Sigmoid colon (tissue), 7 donors: Measurements from ENCODE around the gene HEATR3. TPM values are rescaled to one million over a fixed set of nuclear protein-coding genes. Genes with fewer than 3 reads are reported as not detected.

Experiments used
- DNase-seq: peaks from one replicate; pipeline ENCODE4 v3.0.0-alpha.2; 2019
- H3K27ac ChIP-seq, 4 donors: fragments of 200-600 bp; sonication (generic); one replicate each; pipeline ENCODE4 v1.5.1; 2016 to 2019; ENCODE audit warnings: mild to moderate bottlenecking in 1 of 4
- H3K27me3 ChIP-seq, 3 donors: fragments of 200-600 bp; sonication (generic); one replicate each; pipeline ENCODE4 v1.5.1; 2019; ENCODE audit warnings: mild to moderate bottlenecking in 1 of 3
- H3K36me3 ChIP-seq, 4 donors: fragments of 200-600 bp; sonication (generic); one replicate each; pipeline ENCODE4 v1.5.1; 2016 to 2019
- H3K4me1 ChIP-seq, 4 donors: fragments of 200-600 bp; sonication (generic); one replicate each; pipeline ENCODE4 v1.5.1; 2017 to 2019
- H3K4me3 ChIP-seq, 4 donors: fragments of 200-600 bp; sonication (generic); one replicate each; pipeline ENCODE4 v1.5.1; 2017 to 2019; ENCODE audit warnings: mild to moderate bottlenecking in 2 of 4, moderate library complexity in 1 of 4
- H3K9me3 ChIP-seq, 4 donors: fragments of 200-600 bp in 3 of 4; sonication (generic) in 3 of 4; one replicate each; pipeline versions ENCODE4 v1.5.1 to v1.6.1; 2013 to 2019
- EP300 ChIP-seq, 4 donors: sonication (generic); formaldehyde crosslinking; IDR thresholded peaks; one replicate each; pipeline ENCODE4 v1.6.1; 2017; ENCODE audit warnings: antibody characterized with exemption in 4 of 4
- POLR2A ChIP-seq, 2 donors: fragments of 450-650 bp; IDR thresholded peaks; one replicate each; pipeline ENCODE4 v1.6.1; 2016; ENCODE audit warnings: antibody characterized with exemption in 2 of 2, mild to moderate bottlenecking in 2 of 2, moderate library complexity in 2 of 2
- POLR2AphosphoS5 ChIP-seq, 4 donors: sonication (generic); formaldehyde crosslinking; IDR thresholded peaks; one replicate each; pipeline ENCODE4 v1.6.1; 2017; ENCODE audit warnings: antibody characterized with exemption in 4 of 4
- WGBS, 2 donors: extraction: QIAGEN DNeasy Blood & Tissue Kit; methylation state at CpG; one replicate each; pipeline ENCODE4 v1.1.7; 2013; 5-methylcytosine and 5-hydroxymethylcytosine counted together
- intact Hi-C: fragments of 100-400 bp; cut with DNase I; formaldehyde crosslinking; loops from one replicate; pipeline ENCODE4 v1.15.1; 2023
- polyA plus RNA-seq, 3 donors: library from polyadenylated mRNA; stranded (reverse); fragments of 200-250 nt; gene quantifications; one replicate each; pipeline ENCODE4 v1.2.3, GENCODE V29; 2013
- total RNA-seq, 4 donors: library from RNA; depleted of rRNA; stranded (reverse); fragments of >200 nt; gene quantifications; one replicate each; pipeline ENCODE4 v1.1.0, GENCODE V29; 2016
- TF ChIP-seq, protein P1 (sequence below), 4 experiments: fragments of 450-650 bp in 3 of 4; fragments of 200-600 bp in 1 of 4; IDR thresholded peaks; one replicate each; pipeline ENCODE4 v1.5.1; 2016 to 2019; ENCODE audit warnings: antibody characterized with exemption in 4 of 4, mild to moderate bottlenecking in 3 of 4, moderate library complexity in 2 of 4
- donor health status: healthy with polysubstance abuse.
- donor health status: Bipolar disorder and iron deficiency.
- donor health status: healthy.

Gene HEATR3
- total and polyA plus RNA-seq, 7 donors: 5.4 to 20.5 (median 14.0) TPM

DNA sequence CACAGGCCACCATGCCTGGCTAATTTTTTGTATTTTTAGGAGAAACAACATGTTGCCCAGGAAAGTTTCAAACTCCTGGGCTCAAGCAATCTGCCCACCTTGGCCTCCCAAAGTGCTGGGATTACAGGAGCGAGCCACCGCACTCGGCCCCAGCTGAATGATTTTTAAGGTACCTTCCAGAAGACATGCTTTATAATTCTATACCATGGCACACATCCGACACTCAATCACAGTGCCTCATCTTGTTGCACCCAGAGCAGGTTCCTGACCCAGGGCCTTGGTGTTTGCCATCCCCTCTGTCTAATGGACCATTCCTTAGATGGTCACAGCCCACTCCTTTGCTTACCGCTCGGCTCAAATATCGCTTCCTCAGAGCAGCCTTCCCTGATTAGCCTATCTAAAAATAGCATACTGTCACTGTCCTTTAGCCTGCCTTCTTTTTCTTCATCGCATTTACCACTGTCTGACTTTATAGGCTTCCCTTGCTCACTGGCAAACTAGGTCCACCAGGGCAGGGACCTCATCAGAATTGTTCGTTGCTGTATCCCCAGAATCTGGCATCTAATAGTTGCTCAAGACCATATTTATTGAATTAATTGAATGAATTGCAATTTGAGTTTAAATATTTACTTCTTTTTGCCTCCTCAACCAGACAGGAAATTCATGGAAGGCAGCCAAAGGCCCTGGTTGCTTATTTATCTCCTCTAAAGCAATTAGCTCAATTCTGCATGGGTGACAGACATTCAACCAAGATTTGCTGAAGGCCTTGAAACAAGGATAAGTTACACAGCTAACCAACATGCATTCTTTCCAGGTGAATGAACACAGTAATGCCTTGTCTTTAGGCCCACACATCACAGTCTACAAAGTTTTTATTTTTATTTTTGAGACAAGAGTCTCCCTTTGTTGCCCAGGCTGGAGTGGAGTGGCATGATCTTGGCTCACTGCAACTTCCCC is 81.0 kb downstream of the HEATR3 start:
- TF ChIP-seq POLR2A (IDR thresholded peaks at IDR 0.05) (no peak), POLR2AphosphoS5 (IDR thresholded peaks at IDR 0.05) (no peak), EP300 (IDR thresholded peaks at IDR 0.05) (no peak)
- TF ChIP-seq, protein P1, sequence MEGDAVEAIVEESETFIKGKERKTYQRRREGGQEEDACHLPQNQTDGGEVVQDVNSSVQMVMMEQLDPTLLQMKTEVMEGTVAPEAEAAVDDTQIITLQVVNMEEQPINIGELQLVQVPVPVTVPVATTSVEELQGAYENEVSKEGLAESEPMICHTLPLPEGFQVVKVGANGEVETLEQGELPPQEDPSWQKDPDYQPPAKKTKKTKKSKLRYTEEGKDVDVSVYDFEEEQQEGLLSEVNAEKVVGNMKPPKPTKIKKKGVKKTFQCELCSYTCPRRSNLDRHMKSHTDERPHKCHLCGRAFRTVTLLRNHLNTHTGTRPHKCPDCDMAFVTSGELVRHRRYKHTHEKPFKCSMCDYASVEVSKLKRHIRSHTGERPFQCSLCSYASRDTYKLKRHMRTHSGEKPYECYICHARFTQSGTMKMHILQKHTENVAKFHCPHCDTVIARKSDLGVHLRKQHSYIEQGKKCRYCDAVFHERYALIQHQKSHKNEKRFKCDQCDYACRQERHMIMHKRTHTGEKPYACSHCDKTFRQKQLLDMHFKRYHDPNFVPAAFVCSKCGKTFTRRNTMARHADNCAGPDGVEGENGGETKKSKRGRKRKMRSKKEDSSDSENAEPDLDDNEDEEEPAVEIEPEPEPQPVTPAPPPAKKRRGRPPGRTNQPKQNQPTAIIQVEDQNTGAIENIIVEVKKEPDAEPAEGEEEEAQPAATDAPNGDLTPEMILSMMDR (IDR thresholded peaks at IDR 0.05): no peak
- intact Hi-C loops: no loop called here
- Histone ChIP-seq H3K36me3 (no peaks in the 10 kb centered on the region), H3K27ac (no peak overlapping the region), H3K9me3 (no peaks in the 10 kb centered on the region), H3K27me3 (no peaks in the 10 kb centered on the region), H3K4me3 (no peak overlapping the region), H3K4me1 (peaks cover 0 to under 1% (median 0%) of the 10 kb centered on the region in 4 donors)
- 85 to 86% methylated on average over 9 of the region's 9 CpGs for WGBS, 2 donors
- no peak for DNase-seq

DNA sequence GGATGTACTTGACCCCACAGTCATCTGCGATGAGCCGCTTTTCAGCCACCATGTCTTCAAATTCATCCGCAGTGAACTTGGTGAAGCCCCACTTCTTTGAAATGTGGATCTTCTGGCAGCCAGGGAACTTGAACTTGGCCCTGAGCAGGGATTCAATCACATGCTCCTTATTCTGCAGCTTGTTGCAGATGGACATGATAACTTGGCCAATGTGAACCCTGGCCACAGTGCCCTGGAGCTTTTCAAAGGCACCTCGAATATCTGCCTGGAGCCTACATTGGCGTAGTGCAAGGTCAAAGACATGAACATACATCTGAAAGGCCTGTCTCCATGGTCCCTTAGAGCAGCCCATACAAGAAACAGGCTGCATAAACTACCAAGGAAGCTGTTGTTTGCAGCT is 85.6 kb downstream of the HEATR3 start:
- intact Hi-C loops: loop anchor here (5.0 to 10.0 kb wide), 2 partner anchors 213 to 591 kb away; partner anchors contain the start of genes BRD7 and CYLD
- WGBS, 2 donors: 97 to 98% methylated on average over 5 of the region's 5 CpGs
- Histone ChIP-seq H3K27ac (no peak overlapping the region), H3K9me3 (no peaks in the 10 kb centered on the region), H3K4me3 (no peak overlapping the region), H3K4me1 (peaks cover 0 to 25% (median 13%) of the 10 kb centered on the region in 4 donors), H3K36me3 (no peaks in the 10 kb centered on the region), H3K27me3 (no peaks in the 10 kb centered on the region)
- TF ChIP-seq EP300 (IDR thresholded peaks at IDR 0.05): no peak
- no peak for TF ChIP-seq POLR2A (IDR thresholded peaks at IDR 0.05)
- TF ChIP-seq, protein P1 (IDR thresholded peaks at IDR 0.05): no peak
- no peak for TF ChIP-seq POLR2AphosphoS5 (IDR thresholded peaks at IDR 0.05)
- no peak for DNase-seq

DNA sequence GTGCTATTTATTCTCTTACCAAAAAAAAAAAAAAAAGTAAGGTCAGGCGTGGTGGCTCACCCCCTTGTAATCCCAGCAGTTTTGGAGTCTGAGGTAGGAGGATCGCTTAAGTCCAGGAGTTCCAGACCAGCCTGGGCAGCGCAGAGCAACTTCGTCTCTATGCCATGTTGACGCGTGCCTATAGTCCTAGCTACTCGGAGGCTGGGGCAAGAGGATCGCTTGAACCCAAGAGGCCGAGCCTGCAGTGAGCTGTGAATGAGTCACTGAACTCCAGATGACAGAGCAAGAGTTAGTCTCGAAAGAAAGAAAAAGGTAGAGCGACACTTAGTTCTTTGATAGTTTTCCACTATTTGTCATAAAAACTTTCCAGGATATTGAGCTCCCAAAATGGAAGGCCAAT is 86.0 kb downstream of the HEATR3 start:
- Histone ChIP-seq H3K9me3 (no peaks in the 10 kb centered on the region), H3K27me3 (no peaks in the 10 kb centered on the region), H3K27ac (peak overlapping the region; percentile 89 to 96 (median 94)), H3K36me3 (no peaks in the 10 kb centered on the region), H3K4me3 (peak overlapping the region in 1 of 4 donors; percentile 96), H3K4me1 (peaks cover 0 to 29% (median 18%) of the 10 kb centered on the region in 4 donors)
- 90 to 91% methylated on average over 11 of the region's 11 CpGs for WGBS, 2 donors
- TF ChIP-seq POLR2AphosphoS5 (IDR thresholded peaks at IDR 0.05): no peak
- intact Hi-C loops: loop anchor here (2.0 to 10.0 kb wide), 3 partner anchors 127 to 591 kb away; partner anchors contain the start of genes BRD7, CNEP1R1 and CYLD
- DNase-seq: no peak

DNA sequence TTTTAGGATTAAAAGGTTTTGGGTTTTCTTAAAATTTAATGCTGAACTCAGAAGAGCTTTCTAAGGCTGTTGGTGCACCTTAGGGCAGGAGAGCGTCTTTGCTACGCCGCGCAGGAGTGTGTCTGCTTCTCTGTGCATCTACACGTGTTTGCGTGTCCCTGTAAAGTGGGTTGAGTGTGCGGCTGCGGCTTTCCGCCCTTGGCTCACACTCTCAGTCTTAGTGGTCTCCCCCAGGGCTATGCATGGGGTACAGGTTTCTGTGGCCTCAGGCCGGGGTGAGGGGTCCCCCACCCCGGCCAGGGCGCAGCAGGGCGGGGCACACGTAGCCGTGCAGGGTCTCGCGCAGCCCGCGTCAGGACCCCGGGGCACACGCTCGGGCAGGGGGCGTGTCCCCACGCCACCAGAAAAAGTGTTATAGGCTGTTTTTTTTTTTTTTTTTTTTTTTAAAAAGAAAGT is 86.6 kb downstream of the HEATR3 start:
- TF ChIP-seq EP300 (IDR thresholded peaks at IDR 0.05): no peak
- TF ChIP-seq POLR2AphosphoS5 (IDR thresholded peaks at IDR 0.05): no peak
- TF ChIP-seq, protein P1 (IDR thresholded peaks at IDR 0.05): no peak
- no peak for TF ChIP-seq POLR2A (IDR thresholded peaks at IDR 0.05)
- peak; percentile 76 for DNase-seq
- 0 to 1% methylated on average over 24 of the region's 24 CpGs for WGBS, 2 donors
- H3K36me3 ChIP-seq: no peaks in the 10 kb centered on the region
- peaks cover 0 to 35% (median 24%) of the 10 kb centered on the region in 4 donors for H3K4me1 ChIP-seq
- H3K4me3 ChIP-seq: peak overlapping the region; percentile 83 to 98 (median 96)
- peak overlapping the region; percentile 89 to 96 (median 94) for H3K27ac ChIP-seq
- intact Hi-C loops: loop anchor here (2.0 to 10.0 kb wide), 3 partner anchors 128 to 590 kb away; partner anchors contain the start of genes BRD7, CNEP1R1 and CYLD
- H3K27me3 ChIP-seq: no peaks in the 10 kb centered on the region
- no peaks in the 10 kb centered on the region for H3K9me3 ChIP-seq
